ENCODE measurements around the gene TMEM50A.
"Not testable (repeated sequence)": the region's sequence is repeated elsewhere in the genome, so short reads cannot be mapped to it uniquely, and the experiment has no call there.

TMEM50A gene

GRCh38 chr1:25387096-25387495 is 49.0 kb downstream of the TMEM50A start:
- not testable (repeated sequence) for H3K79me2 ChIP-seq (ENCODE audit: insufficient read depth, low read length); H2AFZ ChIP-seq (ENCODE audit: low read depth, low read length); H3K4me2 ChIP-seq (ENCODE audit: insufficient read depth, low read length); DNase-seq; ATAC-seq (ENCODE audit: insufficient read depth, low read depth); H3K9ac ChIP-seq (ENCODE audit: low read depth, low read length); H3K9me3 ChIP-seq (ENCODE audit: insufficient read depth, low read length, severe bottlenecking); H3K36me3 ChIP-seq (ENCODE audit: insufficient read depth, low read length); H3K4me1 ChIP-seq (ENCODE audit: insufficient read depth, low read length); H3K27ac ChIP-seq (ENCODE audit: low read length); H4K20me1 ChIP-seq (ENCODE audit: insufficient read depth, low read length); H3K27me3 ChIP-seq (ENCODE audit: insufficient read depth, low read length, poor library complexity); H3K4me3 ChIP-seq (ENCODE audit: low read depth in 1 of 2, low read length in 2 of 2)

- H3K9ac ChIP-seq (ENCODE audit: low read depth, low read length); H2AFZ ChIP-seq (ENCODE audit: low read depth, low read length); H3K27me3 ChIP-seq (ENCODE audit: insufficient read depth, low read length, poor library complexity); H4K20me1 ChIP-seq (ENCODE audit: insufficient read depth, low read length); H3K36me3 ChIP-seq (ENCODE audit: insufficient read depth, low read length); H3K79me2 ChIP-seq (ENCODE audit: insufficient read depth, low read length); H3K9me3 ChIP-seq (ENCODE audit: insufficient read depth, low read length, severe bottlenecking); H3K4me3 ChIP-seq (ENCODE audit: low read depth in 1 of 2, low read length in 2 of 2); H3K27ac ChIP-seq (ENCODE audit: low read length); H3K4me2 ChIP-seq (ENCODE audit: insufficient read depth, low read length); DNase-seq; ATAC-seq (ENCODE audit: insufficient read depth, low read depth); H3K4me1 ChIP-seq (ENCODE audit: insufficient read depth, low read length): not testable (repeated sequence)
These were observed 50.6 kb downstream of the TMEM50A start for GRCh38 chr1:25388691-25389090.

- H3K27ac ChIP-seq (ENCODE audit: low read length); H3K4me1 ChIP-seq (ENCODE audit: insufficient read depth, low read length); H3K9me3 ChIP-seq (ENCODE audit: insufficient read depth, low read length, severe bottlenecking); H3K4me2 ChIP-seq (ENCODE audit: insufficient read depth, low read length); H3K27me3 ChIP-seq (ENCODE audit: insufficient read depth, low read length, poor library complexity); DNase-seq; H3K9ac ChIP-seq (ENCODE audit: low read depth, low read length); H3K36me3 ChIP-seq (ENCODE audit: insufficient read depth, low read length); H2AFZ ChIP-seq (ENCODE audit: low read depth, low read length); ATAC-seq (ENCODE audit: insufficient read depth, low read depth); H3K4me3 ChIP-seq (ENCODE audit: low read depth in 1 of 2, low read length in 2 of 2); H3K79me2 ChIP-seq (ENCODE audit: insufficient read depth, low read length); H4K20me1 ChIP-seq (ENCODE audit: insufficient read depth, low read length): not testable (repeated sequence)
These were observed 51.6 kb downstream of the TMEM50A start for GRCh38 chr1:25389721-25390120.

GRCh38 chr1:25392841-25393240 is 54.7 kb downstream of the TMEM50A start:
- Histone ChIP-seq H3K79me2 (ENCODE audit: insufficient read depth, low read length) (no peaks in the 10 kb centered on the region), H3K27ac (ENCODE audit: low read length) (no peak overlapping the region), H3K36me3 (ENCODE audit: insufficient read depth, low read length) (no peaks in the 10 kb centered on the region), H3K9ac (ENCODE audit: low read depth, low read length) (no peak overlapping the region), H3K9me3 (ENCODE audit: insufficient read depth, low read length, severe bottlenecking) (no peaks in the 10 kb centered on the region), H2AFZ (ENCODE audit: low read depth, low read length) (no peak overlapping the region), H3K27me3 (ENCODE audit: insufficient read depth, low read length, poor library complexity) (no peaks in the 10 kb centered on the region), H3K4me3 (ENCODE audit: low read depth in 1 of 2, low read length in 2 of 2) (no peak overlapping the region), H3K4me2 (ENCODE audit: insufficient read depth, low read length) (no peak overlapping the region), H4K20me1 (ENCODE audit: insufficient read depth, low read length) (no peaks in the 10 kb centered on the region), H3K4me1 (ENCODE audit: insufficient read depth, low read length) (no peaks in the 10 kb centered on the region)
- DNase-seq (no peak), ATAC-seq (ENCODE audit: insufficient read depth, low read depth) (no peak)
- TF ChIP-seq EZH2 (IDR thresholded peaks at IDR 0.05; ENCODE audit: borderline replicate concordance, low read depth, low read length, severe bottlenecking) (no peak), CTCF (IDR thresholded peaks at IDR 0.05; ENCODE audit: borderline replicate concordance, extremely low read depth, low read length, poor library complexity, severe bottlenecking) (no peak)

- H4K20me1 ChIP-seq (ENCODE audit: insufficient read depth, low read length); H3K4me1 ChIP-seq (ENCODE audit: insufficient read depth, low read length); DNase-seq; ATAC-seq (ENCODE audit: insufficient read depth, low read depth); H3K4me3 ChIP-seq (ENCODE audit: low read depth in 1 of 2, low read length in 2 of 2); H3K79me2 ChIP-seq (ENCODE audit: insufficient read depth, low read length); H2AFZ ChIP-seq (ENCODE audit: low read depth, low read length); H3K4me2 ChIP-seq (ENCODE audit: insufficient read depth, low read length); H3K27me3 ChIP-seq (ENCODE audit: insufficient read depth, low read length, poor library complexity); H3K9ac ChIP-seq (ENCODE audit: low read depth, low read length); H3K36me3 ChIP-seq (ENCODE audit: insufficient read depth, low read length); H3K27ac ChIP-seq (ENCODE audit: low read length); H3K9me3 ChIP-seq (ENCODE audit: insufficient read depth, low read length, severe bottlenecking): not testable (repeated sequence)
These were observed 59.4 kb downstream of the TMEM50A start for GRCh38 chr1:25397549-25397948.

GRCh38 chr1:25398079-25398478 is 59.9 kb downstream of the TMEM50A start:
- not testable (repeated sequence) for H3K36me3 ChIP-seq (ENCODE audit: insufficient read depth, low read length); H3K27ac ChIP-seq (ENCODE audit: low read length); H4K20me1 ChIP-seq (ENCODE audit: insufficient read depth, low read length); H3K9me3 ChIP-seq (ENCODE audit: insufficient read depth, low read length, severe bottlenecking); H3K4me3 ChIP-seq (ENCODE audit: low read depth in 1 of 2, low read length in 2 of 2); DNase-seq; H3K27me3 ChIP-seq (ENCODE audit: insufficient read depth, low read length, poor library complexity); H2AFZ ChIP-seq (ENCODE audit: low read depth, low read length); H3K4me1 ChIP-seq (ENCODE audit: insufficient read depth, low read length); H3K9ac ChIP-seq (ENCODE audit: low read depth, low read length); H3K4me2 ChIP-seq (ENCODE audit: insufficient read depth, low read length); ATAC-seq (ENCODE audit: insufficient read depth, low read depth); H3K79me2 ChIP-seq (ENCODE audit: insufficient read depth, low read length)
